Endometrium (tissue), 2 donors: ENCODE results near the gene TUBAL3.
"Not testable (repeated sequence)": the region's sequence is repeated elsewhere in the genome, so short reads cannot be mapped to it uniquely, and the experiment has no call there.

Source experiments
- FAIRE-seq: peaks from 2 replicates; lab custom pipeline; 2012; peaks lifted over from hg19 to GRCh38; lab: Jason Lieb, UNC
- donor health status: control.
- donor health status: control.

The TUBAL3 gene

GRCh38 chr10:5379202-5379601, 25.4 kb downstream of the TUBAL3 start:
- not testable (repeated sequence) for FAIRE-seq

- no peak for FAIRE-seq
Observed at GRCh38 chr10:5376450-5376849, 28.2 kb downstream of the TUBAL3 start.

GRCh38 chr10:5373891-5374611, 30.6 kb downstream of the TUBAL3 start:
- no peak for FAIRE-seq

- FAIRE-seq: no peak
Observed at GRCh38 chr10:5373307-5373706, 31.3 kb downstream of the TUBAL3 start.

- no peak for FAIRE-seq
Observed at GRCh38 chr10:5370493-5371352, 33.9 kb downstream of the TUBAL3 start.

GRCh38 chr10:5369362-5370158, 35.1 kb downstream of the TUBAL3 start:
- FAIRE-seq: no peak

- FAIRE-seq: no peak
Observed at GRCh38 chr10:5365928-5366327, 38.7 kb downstream of the TUBAL3 start.

- FAIRE-seq: no peak
Observed at GRCh38 chr10:5364890-5365338, 39.7 kb downstream of the TUBAL3 start, which contains the start of gene UCN3. Gene UCN3 (plus strand): TSS chr10:5364966. CDS start chr10:5373721, 8,755 bp downstream.

- no peak for FAIRE-seq
Observed at GRCh38 chr10:5364374-5364773, 40.3 kb downstream of the TUBAL3 start.

- no peak for FAIRE-seq
Observed at GRCh38 chr10:5362873-5363272, 41.8 kb downstream of the TUBAL3 start.

- no peak for FAIRE-seq
Observed at GRCh38 chr10:5361966-5362365, 42.7 kb downstream of the TUBAL3 start.

- FAIRE-seq: no peak
Observed at GRCh38 chr10:5360318-5360915, 44.2 kb downstream of the TUBAL3 start.

- FAIRE-seq: no peak
Observed at GRCh38 chr10:5356302-5356763, 48.3 kb downstream of the TUBAL3 start.

- no peak for FAIRE-seq
Observed at GRCh38 chr10:5355594-5356301, 48.9 kb downstream of the TUBAL3 start.

GRCh38 chr10:5354068-5354467, 50.6 kb downstream of the TUBAL3 start:
- no peak for FAIRE-seq

GRCh38 chr10:5349362-5349761, 55.3 kb downstream of the TUBAL3 start:
- FAIRE-seq: no peak

GRCh38 chr10:5346881-5347280, 57.7 kb downstream of the TUBAL3 start:
- FAIRE-seq: no peak

GRCh38 chr10:5344746-5345145, 59.9 kb downstream of the TUBAL3 start:
- no peak for FAIRE-seq

- no peak for FAIRE-seq
Observed at GRCh38 chr10:5343979-5344378, 60.6 kb downstream of the TUBAL3 start.

GRCh38 chr10:5343561-5343960, 61.1 kb downstream of the TUBAL3 start:
- FAIRE-seq: no peak
